Cardiac ventricle fibroblast (primary cell): ENCODE data around the gene UTP18. TPM values are rescaled to one million over a fixed set of nuclear protein-coding genes. Genes with fewer than 3 reads are reported as not detected.

Experiments used
- total RNA-seq: library from RNA; depleted of rRNA; stranded (reverse); fragments of >200 nt; gene quantifications from 2 replicates; pipeline ENCODE4 v1.2.3, GENCODE V29; 2015

The UTP18 gene
- 23.3 and 25.2 TPM in 2 replicates for total RNA-seq

GRCh38 chr17:51260237-51261023, at the start of gene UTP18:
TSS of gene UTP18 (plus strand) at chr17:51260546. CDS start at chr17:51260585, 39 bp downstream.

GRCh38 chr17:51259564-51260236, 646 bp upstream of the UTP18 start, which contains the start of gene MBTD1:
TSS of gene MBTD1 (minus strand) at chr17:51260049. CDS start at chr17:51225161, 34,888 bp downstream.

Other genes with a start within 250 kb of the UTP18 start
- gene SPAG9, start 139.7 kb upstream of the UTP18 start, total RNA-seq = 40.7 and 69.0 TPM in 2 replicates
- gene NME1, start 107.0 kb upstream of the UTP18 start, total RNA-seq = 89.5 and 90.9 TPM in 2 replicates
- 576 and 723 TPM in 2 replicates for gene NME2, start 94.1 kb upstream of the UTP18 start, total RNA-seq
- 7.0 and 8.7 TPM in 2 replicates for gene MBTD1, start 497 bp upstream of the UTP18 start, total RNA-seq